Stomach (tissue), 9 donors: ENCODE results near the gene LORICRIN. TPM values are rescaled to one million over a fixed set of nuclear protein-coding genes. Genes with fewer than 3 reads are reported as not detected.

Experiments
- DNase-seq, 2 donors: peaks; one replicate each; pipeline versions ENCODE4 v3.0.0 to v3.0.0-alpha.2; 2013 to 2019
- H3K27ac ChIP-seq, 5 donors: fragments of 200-600 bp in 4 of 5; sonication (generic) in 4 of 5; one replicate each; pipeline ENCODE4 v1.5.1; 2013 to 2019; ENCODE audit warnings: mild to moderate bottlenecking in 1 of 5, moderate library complexity in 1 of 5
- H3K27me3 ChIP-seq, 3 donors: fragments of 200-600 bp; sonication (generic); one replicate each; pipeline ENCODE4 v1.5.1; 2017 to 2019; ENCODE audit warnings: mixed run types in 1 of 3
- H3K36me3 ChIP-seq, 4 donors: fragments of 200-600 bp; sonication (generic); 1 replicate in 3 of 4; 2 replicates in 1 of 4; pipeline ENCODE4 v1.5.1; 2016 to 2019
- H3K4me1 ChIP-seq, 4 donors: fragments of 200-600 bp; sonication (generic); one replicate each; pipeline ENCODE4 v1.5.1; 2016 to 2019
- H3K4me3 ChIP-seq, 4 donors: fragments of 200-600 bp; sonication (generic) in 3 of 4; one replicate each; pipeline ENCODE4 v1.5.1; 2016 to 2019; ENCODE audit warnings: mild to moderate bottlenecking in 1 of 4
- H3K9me3 ChIP-seq, 4 donors: fragments of 200-600 bp; sonication (generic); one replicate each; pipeline ENCODE4 v1.5.1; 2016 to 2019
- CTCF ChIP-seq, 7 experiments: fragments of 450-650 bp in 4 of 7; fragments of 200-600 bp in 3 of 7; sonication (generic) in 3 of 7; IDR thresholded peaks; one replicate each; pipeline ENCODE4 v1.5.1; 2016 to 2019; ENCODE audit warnings: antibody characterized with exemption in 7 of 7, control low read depth in 2 of 7, mild to moderate bottlenecking in 1 of 7
- EP300 ChIP-seq: sonication (generic); formaldehyde crosslinking; IDR thresholded peaks from one replicate; pipeline ENCODE4 v1.6.1; 2017; ENCODE audit warnings: antibody characterized with exemption
- POLR2A ChIP-seq, 4 donors: fragments of 450-650 bp; IDR thresholded peaks; one replicate each; pipeline ENCODE4 v1.6.1; 2016; ENCODE audit warnings: antibody characterized with exemption in 4 of 4, control low read depth in 2 of 4, mild to moderate bottlenecking in 1 of 4, moderate library complexity in 1 of 4
- POLR2AphosphoS5 ChIP-seq, 3 donors: sonication (generic); formaldehyde crosslinking; IDR thresholded peaks; one replicate each; pipeline ENCODE4 v1.6.1; 2016; ENCODE audit warnings: antibody characterized with exemption in 3 of 3
- WGBS, 5 donors: extraction: QIAGEN DNeasy Blood & Tissue Kit in 3 of 5; methylation state at CpG; one replicate each; pipeline versions ENCODE4 v1.1.5 to v1.1.7; 2013 to 2018; 5-methylcytosine and 5-hydroxymethylcytosine counted together
- intact Hi-C: fragments of 100-400 bp; cut with DNase I; formaldehyde crosslinking; loops from one replicate; pipeline ENCODE4 v1.15.1; 2023; ENCODE audit warnings: low total_unique reads
- polyA plus RNA-seq, 3 donors: library from polyadenylated mRNA; stranded (reverse); fragments of 200-250 nt; gene quantifications; one replicate each; pipeline ENCODE4 v1.2.3, GENCODE V29; 2013
- total RNA-seq, 5 donors: library from RNA; depleted of rRNA; stranded (reverse); fragments of >200 nt; gene quantifications; one replicate each; pipeline versions ENCODE4 v1.1.0 to v1.2.3, GENCODE V29; 2014 to 2016
- donor health status: healthy with polysubstance abuse.
- donor health status: Bipolar disorder and iron deficiency.
- donor health status: healthy.

The LORICRIN gene
- total and polyA plus RNA-seq, 8 donors: not detected

GRCh38 chr1:153309441-153309840 lies 50.0 kb downstream of the LORICRIN start:
- intact Hi-C loops: no loop called here
- peaks cover 0 to 28% (median 0%) of the 10 kb centered on the region in 3 donors for H3K27me3 ChIP-seq
- no peak for TF ChIP-seq EP300
- TF ChIP-seq CTCF (IDR thresholded peaks at IDR 0.05): no peak
- TF ChIP-seq POLR2AphosphoS5 (IDR thresholded peaks at IDR 0.05): no peak
- no peak for TF ChIP-seq POLR2A (IDR thresholded peaks at IDR 0.05)
- DNase-seq: no peak
- WGBS, 5 donors: 45 to 88% (median 71%) methylated on average over 2 of the region's 2 CpGs
- no peaks in the 10 kb centered on the region for H3K36me3 ChIP-seq
- H3K4me1 ChIP-seq: no peaks in the 10 kb centered on the region
- no peak overlapping the region for H3K4me3 ChIP-seq
- H3K9me3 ChIP-seq: peaks cover 0 to 4% (median 0%) of the 10 kb centered on the region in 4 donors
- H3K27ac ChIP-seq: no peak overlapping the region

- TF ChIP-seq POLR2A (IDR thresholded peaks at IDR 0.05): no peak
- TF ChIP-seq POLR2AphosphoS5 (IDR thresholded peaks at IDR 0.05): no peak
- no peak for TF ChIP-seq CTCF (IDR thresholded peaks at IDR 0.05)
- no peak for TF ChIP-seq EP300
- peaks cover 0 to 9% (median 2%) of the 10 kb centered on the region in 4 donors for H3K9me3 ChIP-seq
- intact Hi-C loops: no loop called here
- H3K4me1 ChIP-seq: no peaks in the 10 kb centered on the region
- H3K4me3 ChIP-seq: no peak overlapping the region
- no peak overlapping the region for H3K27ac ChIP-seq
- H3K27me3 ChIP-seq: peaks cover 0 to 28% (median 0%) of the 10 kb centered on the region in 3 donors
- DNase-seq: no peak
- WGBS, 5 donors: 64 to 71% (median 69%) methylated on average over 7 of the region's 7 CpGs
- H3K36me3 ChIP-seq: no peaks in the 10 kb centered on the region
These were observed 51.0 kb downstream of the LORICRIN start for GRCh38 chr1:153310526-153310925.

Other genes with a start within 250 kb of the LORICRIN start
- gene SPRR1B, start 228.5 kb upstream of the LORICRIN start, total RNA-seq: not detected
- 100 to 1,000 TPM in 1 of 3 donors, 1 to 10 TPM in 1, not detected in 1; 6.1 to 122 TPM for gene SPRR1B, start 228.5 kb upstream of the LORICRIN start, polyA plus RNA-seq
- gene SPRR2D, start 218.6 kb upstream of the LORICRIN start, total RNA-seq: not detected
- 10 to 100 TPM in 1 of 3 donors, not detected in 2; 68.2 TPM for gene SPRR2D, start 218.6 kb upstream of the LORICRIN start, polyA plus RNA-seq
- gene SPRR2A, start 202.2 kb upstream of the LORICRIN start, total RNA-seq: not detected
- 100 to 1,000 TPM in 1 of 3 donors, 1 to 10 TPM in 2; 1.9 to 190 (median 2.7) TPM for gene SPRR2A, start 202.2 kb upstream of the LORICRIN start, polyA plus RNA-seq
- not detected for gene SPRR2B, start 188.1 kb upstream of the LORICRIN start, total RNA-seq
- under 1 TPM in 1 of 3 donors, not detected in 2; 0.55 TPM for gene SPRR2B, start 188.1 kb upstream of the LORICRIN start, polyA plus RNA-seq
- 10 to 100 TPM in 1 of 5 donors, not detected in 4; 54.8 TPM for gene SPRR2E, start 165.2 kb upstream of the LORICRIN start, total RNA-seq
- 10 to 100 TPM in 1 of 3 donors, not detected in 2; 27.4 TPM for gene SPRR2E, start 165.2 kb upstream of the LORICRIN start, polyA plus RNA-seq
- gene SPRR2F, start 146.2 kb upstream of the LORICRIN start, total RNA-seq: not detected
- gene SPRR2F, start 146.2 kb upstream of the LORICRIN start, polyA plus RNA-seq: 10 to 100 TPM in 1 of 3 donors, 1 to 10 TPM in 1, under 1 TPM in 1; 0.62 to 11.5 (median 1.5) TPM
- gene SPRR2G, start 108.8 kb upstream of the LORICRIN start, total RNA-seq: not detected
- under 1 TPM in 1 of 3 donors, not detected in 2; 0.75 TPM for gene SPRR2G, start 108.8 kb upstream of the LORICRIN start, polyA plus RNA-seq
- gene LELP1, start 56.3 kb upstream of the LORICRIN start, total RNA-seq: not detected
- not detected for gene LELP1, start 56.3 kb upstream of the LORICRIN start, polyA plus RNA-seq
- not detected for gene PRR9, start 42.1 kb upstream of the LORICRIN start, total RNA-seq
- gene PRR9, start 42.1 kb upstream of the LORICRIN start, polyA plus RNA-seq: not detected
- not detected for gene PGLYRP3, start 53.3 kb downstream of the LORICRIN start, total RNA-seq
- gene PGLYRP3, start 53.3 kb downstream of the LORICRIN start, polyA plus RNA-seq: 1 to 10 TPM in 1 of 3 donors, not detected in 2; 1.6 TPM
- not detected for gene PGLYRP4, start 89.2 kb downstream of the LORICRIN start, total RNA-seq
- gene PGLYRP4, start 89.2 kb downstream of the LORICRIN start, polyA plus RNA-seq: 1 to 10 TPM in 1 of 3 donors, not detected in 2; 4.3 TPM
- gene S100A9, start 98.2 kb downstream of the LORICRIN start, total RNA-seq: 100 to 1,000 TPM in 3 of 5 donors, 10 to 100 TPM in 1, not detected in 1; 17.4 to 298 (median 146) TPM
- 1,000 to 10,000 TPM in 1 of 3 donors, 100 to 1,000 TPM in 2; 276 to 9,878 (median 780) TPM for gene S100A9, start 98.2 kb downstream of the LORICRIN start, polyA plus RNA-seq
- gene S100A12, start 115.9 kb downstream of the LORICRIN start, total RNA-seq: 1 to 10 TPM in 1 of 5 donors, not detected in 4; 9.0 TPM
- 10 to 100 TPM in 2 of 3 donors, 1 to 10 TPM in 1; 8.2 to 58.3 (median 23.5) TPM for gene S100A12, start 115.9 kb downstream of the LORICRIN start, polyA plus RNA-seq
- gene S100A8, start 131.4 kb downstream of the LORICRIN start, total RNA-seq: 10 to 100 TPM in 4 of 5 donors, not detected in 1; 16.8 to 86.4 (median 38.1) TPM
- gene S100A8, start 131.4 kb downstream of the LORICRIN start, polyA plus RNA-seq: over 10,000 TPM in 1 of 3 donors, 100 to 1,000 TPM in 2; 144 to 21,822 (median 281) TPM
- not detected for gene S100A7A, start 156.8 kb downstream of the LORICRIN start, total RNA-seq
- under 1 TPM in 1 of 3 donors, not detected in 2; 0.20 TPM for gene S100A7A, start 156.8 kb downstream of the LORICRIN start, polyA plus RNA-seq
- not detected for gene S100A7, start 201.0 kb downstream of the LORICRIN start, total RNA-seq
- gene S100A7, start 201.0 kb downstream of the LORICRIN start, polyA plus RNA-seq: 100 to 1,000 TPM in 1 of 3 donors, not detected in 2; 107 TPM